IMR-90 (cell line): ENCODE results near the gene P4HA1. TPM values are rescaled to one million over a fixed set of nuclear protein-coding genes. Genes with fewer than 3 reads are reported as not detected.

ENCODE experiments used
- ATAC-seq: fragments of 200-7000 bp; cut with Tn5 transposase; 2 replicates; pipeline ENCODE4 v1.9.1; 2020; ENCODE audit warnings: low read depth, mild to moderate bottlenecking, moderate library complexity
- BruUV-seq: library from RNA; stranded (reverse); fragments of 400-500 nt; replicated peaks from 2 replicates; lab custom pipeline; 2021; lab: Mats Ljungman, UMichigan
- CTCF ChIA-PET: fragments of 300-600 bp; formaldehyde crosslinking; extraction: SDS; loops from one replicate; lab custom pipeline; 2021; ENCODE audit warnings: antibody characterized with exemption; lab: Yijun Ruan, JAX
- POLR2A ChIA-PET: fragments of 300-600 bp; sonication (Branson Sonifier 250); formaldehyde crosslinking; loops from one replicate; lab custom pipeline; 2022; ENCODE audit warnings: antibody characterized with exemption; ENCODE audit not compliant: unreplicated experiment; lab: Charles Lee
- DNase-seq: peaks from one replicate; pipeline ENCODE4 v3.0.0; 2013
- H2AFZ ChIP-seq: replicated peaks from 2 replicates; pipeline ENCODE3; 2013; ENCODE audit warnings: low read length, mild to moderate bottlenecking; ENCODE audit not compliant: poor library complexity
- H2AK5ac ChIP-seq: 2 replicates; pipeline ENCODE4 v1.6.1; 2013; ENCODE audit warnings: low read depth, low read length, inconsistent platforms
- H2AK9ac ChIP-seq: replicated peaks from 2 replicates; pipeline ENCODE3; 2013; ENCODE audit warnings: mild to moderate bottlenecking, low read depth, low read length, moderate library complexity; ENCODE audit not compliant: poor library complexity
- H2BK120ac ChIP-seq: 2 replicates; pipeline ENCODE4 v1.6.1; 2013; ENCODE audit warnings: low read depth, low read length, inconsistent platforms
- H2BK15ac ChIP-seq: 3 replicates; pipeline ENCODE4 v1.6.1; 2013; ENCODE audit warnings: low read depth, low read length, inconsistent platforms
- H2BK20ac ChIP-seq: 2 replicates; pipeline ENCODE4 v1.6.1; 2013; ENCODE audit warnings: low read depth, mild to moderate bottlenecking, inconsistent platforms, low read length, moderate library complexity
- H2BK5ac ChIP-seq: 2 replicates; pipeline ENCODE4 v1.6.1; 2013; ENCODE audit warnings: mild to moderate bottlenecking, low read depth, low read length, inconsistent platforms; ENCODE audit not compliant: poor library complexity, severe bottlenecking
- H3K14ac ChIP-seq: replicated peaks from 2 replicates; pipeline ENCODE4 v1.6.1; 2013; ENCODE audit warnings: low read depth, low read length, inconsistent platforms
- H3K18ac ChIP-seq: 2 replicates; pipeline ENCODE4 v1.6.1; 2013; ENCODE audit warnings: low read depth, low read length, control low read depth
- H3K23ac ChIP-seq: 2 replicates; pipeline ENCODE4 v1.6.1; 2013; ENCODE audit warnings: low read depth, low read length, inconsistent platforms
- H3K27ac ChIP-seq: 2 replicates; pipeline ENCODE4 v1.5.1; 2013; ENCODE audit warnings: mild to moderate bottlenecking, control low read depth, low read length; ENCODE audit not compliant: insufficient read depth
- H3K27me3 ChIP-seq: 2 replicates; pipeline ENCODE4 v1.6.1; 2013; ENCODE audit warnings: low read length; ENCODE audit not compliant: control insufficient read depth, insufficient read depth
- H3K36me3 ChIP-seq: 2 replicates; pipeline ENCODE4 v1.6.1; 2013; ENCODE audit warnings: low read length, mixed read lengths; ENCODE audit not compliant: control insufficient read depth, insufficient read depth
- H3K4ac ChIP-seq: 2 replicates; pipeline ENCODE4 v1.6.1; 2013; ENCODE audit warnings: low read depth, low read length, inconsistent platforms
- H3K4me1 ChIP-seq: 2 replicates; pipeline ENCODE4 v1.6.1; 2013; ENCODE audit warnings: low read length, mixed read lengths; ENCODE audit not compliant: control insufficient read depth, insufficient read depth
- H3K4me2 ChIP-seq: 2 replicates; pipeline ENCODE4 v1.6.1; 2013; ENCODE audit warnings: low read depth, mild to moderate bottlenecking, control low read depth, low read length, moderate library complexity
- H3K4me3 ChIP-seq: 2 replicates; pipeline ENCODE4 v1.5.1; 2013; ENCODE audit warnings: low read depth, mild to moderate bottlenecking, control low read depth, low read length, moderate library complexity; ENCODE audit not compliant: insufficient read depth
- H3K56ac ChIP-seq: 2 replicates; pipeline ENCODE4 v1.6.1; 2013; ENCODE audit warnings: low read length, inconsistent platforms; ENCODE audit not compliant: insufficient read depth; ENCODE audit errors: extremely low read depth
- H3K79me1 ChIP-seq, 2 experiments: 2 replicates each; pipeline ENCODE4 v1.6.1; 2013; ENCODE audit warnings: low read length in 2 of 2, inconsistent platforms in 1 of 2, low read depth in 1 of 2
- H3K9ac ChIP-seq: 2 replicates; pipeline ENCODE4 v1.6.1; 2013; ENCODE audit warnings: low read depth, low read length, control low read depth
- H3K9me1 ChIP-seq: 2 replicates; pipeline ENCODE4 v1.6.1; 2013; ENCODE audit warnings: low read length, inconsistent platforms; ENCODE audit not compliant: insufficient read depth
- H3K9me3 ChIP-seq: 2 replicates; pipeline ENCODE4 v1.6.1; 2013; ENCODE audit warnings: low read length; ENCODE audit not compliant: control insufficient read depth, insufficient read depth
- H4K20me1 ChIP-seq: 2 replicates; pipeline ENCODE4 v1.6.1; 2013; ENCODE audit warnings: low read length, inconsistent platforms; ENCODE audit not compliant: insufficient read depth
- H4K5ac ChIP-seq: 2 replicates; pipeline ENCODE4 v1.6.1; 2013; ENCODE audit warnings: mild to moderate bottlenecking, low read depth, low read length, control low read depth
- H4K8ac ChIP-seq, 2 experiments: 2 replicates each; pipeline ENCODE4 v1.6.1; 2013; ENCODE audit warnings: low read depth in 2 of 2, low read length in 2 of 2, control low read depth in 1 of 2, inconsistent platforms in 1 of 2
- H4K91ac ChIP-seq: 2 replicates; pipeline ENCODE4 v1.6.1; 2013; ENCODE audit warnings: low read depth, low read length, inconsistent platforms; ENCODE audit not compliant: insufficient read depth
- BHLHE40 ChIP-seq: fragments of 150-350 bp; IDR thresholded peaks from 2 replicates; pipeline ENCODE4 v1.6.1; 2016; ENCODE audit warnings: mild to moderate bottlenecking, low read depth, low read length
- MAFK ChIP-seq: IDR thresholded peaks from 2 replicates; pipeline ENCODE4 v1.6.1; 2012; ENCODE audit warnings: low read depth, low read length, improper control_type of control experiment
- MAZ ChIP-seq: IDR thresholded peaks from 2 replicates; pipeline ENCODE4 v1.6.1; 2012; ENCODE audit warnings: low read depth, mild to moderate bottlenecking, low read length, improper control_type of control experiment, moderate library complexity, borderline replicate concordance
- MXI1 ChIP-seq: IDR thresholded peaks from 2 replicates; pipeline ENCODE4 v1.6.1; 2012; ENCODE audit warnings: low read depth, mild to moderate bottlenecking, low read length, moderate library complexity, borderline replicate concordance
- POLR2A ChIP-seq: IDR thresholded peaks from 2 replicates; pipeline ENCODE4 v1.6.1; 2012; ENCODE audit warnings: mild to moderate bottlenecking, low read depth, low read length
- USF2 ChIP-seq: fragments of 150-350 bp; IDR thresholded peaks from 2 replicates; pipeline ENCODE4 v1.6.1; 2017; ENCODE audit warnings: mild to moderate bottlenecking, antibody characterized with exemption, low read length, low read depth
- WGBS, 2 experiments: methylation state at CpG; one replicate each; pipeline versions ENCODE4 v1.1.5 to v1.1.7; 2013; ENCODE audit warnings: missing lambda C conversion rate in 2 of 2; ENCODE audit not compliant: insufficient read length in 1 of 2; ENCODE audit errors: extremely low coverage in 2 of 2; 5-methylcytosine and 5-hydroxymethylcytosine counted together
- dilution Hi-C: fragments of 300-500 bp; cut with HindIII; formaldehyde crosslinking; loops from one replicate; pipeline ENCODE4 v1.14.3; 2018; ENCODE audit warnings: low sequenced_read_pairs; ENCODE audit not compliant: unreplicated experiment
- in situ Hi-C: fragments of 300-500 bp; cut with MboI; formaldehyde crosslinking; loops from 3 replicates; pipeline ENCODE4 v1.14.3; 2019; ENCODE audit warnings: low sequenced_read_pairs, inconsistent platforms, mixed read lengths
- intact Hi-C: fragments of 100-400 bp; cut with micrococcal nuclease; formaldehyde crosslinking; loops from 2 replicates; pipeline ENCODE4 v1.10.0; 2022
- polyA plus RNA-seq, 3 experiments: library from polyadenylated mRNA; depleted of rRNA; stranded (reverse); fragments of >200 nt; gene quantifications; 2 replicates each; pipeline ENCODE4 v1.2.3, GENCODE V29; 2012; ENCODE audit warnings: low replicate concordance in 1 of 3
- total RNA-seq: library from RNA; depleted of rRNA; stranded (reverse); fragments of >200 nt; gene quantifications from 2 replicates; pipeline ENCODE4 v1.2.3, GENCODE V29; 2012

P4HA1 gene
- total and polyA plus RNA-seq, 2 of the 4 experiments (the other 2 are of a cell fraction) = 178 to 241 TPM

GRCh38 chr10:73042130-73042529, 54.5 kb downstream of the P4HA1 start:
- Histone ChIP-seq H2BK20ac (no peak overlapping the region), H2BK5ac (no peak overlapping the region), H4K5ac (no peak overlapping the region), H3K4me1 (peaks cover 9% of the 10 kb centered on the region; the same call in 1 of the 2 replicates), H3K27ac (no peak overlapping the region), H3K79me1 (peaks cover 24 to 38% of the 10 kb centered on the region in 2 experiments), H3K56ac (no peak overlapping the region), H3K9me3 (no peaks in the 10 kb centered on the region), H3K14ac (no peak overlapping the region), H2AK5ac (no peak overlapping the region), H2BK15ac (no peak overlapping the region), H3K36me3 (peaks cover 14% of the 10 kb centered on the region), H4K8ac (no peak overlapping the region), H3K23ac (no peak overlapping the region), H2AK9ac (no peak overlapping the region), H2AFZ (no peak overlapping the region), H3K4me2 (no peak overlapping the region), H4K91ac (no peak overlapping the region), H3K18ac (no peak overlapping the region), H3K4ac (no peak overlapping the region), H3K9me1 (0 out of 2 replicates have a peak, but pooled peaks cover 3% of the 10 kb centered on the region), H3K4me3 (no peak overlapping the region), H3K27me3 (no peaks in the 10 kb centered on the region), H2BK120ac (no peak overlapping the region), H4K20me1 (peaks cover 4% of the 10 kb centered on the region; the same call in 1 of the 2 replicates), H3K9ac (no peak overlapping the region)
- in situ Hi-C loops = no loop called here
- dilution Hi-C loops = no loop called here
- no TSS peak for BruUV-seq
- WGBS, 2 experiments = no CpG with 5 or more reads among the region's 5 CpGs
- DNase-seq (no peak), ATAC-seq (no peak)
- no peak for TF ChIP-seq MAZ
- no peak for TF ChIP-seq MXI1
- no peak for TF ChIP-seq BHLHE40
- peak; percentile 53; the same call in 1 of the 2 replicates for TF ChIP-seq MAFK
- no peak for TF ChIP-seq USF2
- no peak for TF ChIP-seq POLR2A
- CTCF ChIA-PET = no interaction called here
- intact Hi-C loops = no loop called here
- POLR2A ChIA-PET = no interaction called here
